Pancreas (tissue), 10 donors: ENCODE measurements around the gene DCST1. TPM values are rescaled to one million over a fixed set of nuclear protein-coding genes. Genes with fewer than 3 reads are reported as not detected.
A peak's percentile ranks its signal among the peaks of the same experiment; 100 is the strongest.

Experiments used
- ATAC-seq, 4 donors: fragments of 200-7000 bp; cut with Tn5 transposase; one replicate each; pipeline versions ENCODE4 v1.8.0 to v1.9.1; 2020; ENCODE audit warnings: mild to moderate bottlenecking in 4 of 4, moderate library complexity in 4 of 4
- DNase-seq, 6 donors: peaks; one replicate each; pipeline ENCODE4 v3.0.0-alpha.2; 2020
- FAIRE-seq: peaks from 2 replicates; lab custom pipeline; 2012; peaks lifted over from hg19 to GRCh38; lab: Jason Lieb, UNC
- H3K27ac ChIP-seq, 4 donors: fragments of 200-600 bp; sonication (generic); 1 replicate in 3 of 4; 2 replicates in 1 of 4; pipeline versions ENCODE4 v1.5.0 to v1.8.0; 2020
- H3K27me3 ChIP-seq, 4 donors: fragments of 200-600 bp; one replicate each; pipeline ENCODE4 v1.8.0; 2021
- H3K36me3 ChIP-seq, 3 donors: fragments of 200-600 bp; sonication (generic) in 1 of 3; one replicate each; pipeline versions ENCODE4 v1.5.0 to v1.8.0; 2020 to 2021
- H3K4me1 ChIP-seq, 3 donors: fragments of 200-600 bp; one replicate each; pipeline ENCODE4 v1.8.0; 2021
- H3K4me3 ChIP-seq, 4 donors: fragments of 200-600 bp; sonication (generic) in 2 of 4; one replicate each; pipeline versions ENCODE4 v1.5.0 to v1.8.0; 2020 to 2021
- H3K9me3 ChIP-seq, 4 donors: fragments of 200-600 bp; one replicate each; pipeline ENCODE4 v1.8.0; 2021
- WGBS, 2 donors: extraction: QIAGEN DNeasy Blood & Tissue Kit; methylation state at CpG; one replicate each; pipeline ENCODE4 v1.1.7; 2013; 5-methylcytosine and 5-hydroxymethylcytosine counted together
- intact Hi-C, 3 donors: fragments of 100-400 bp; cut with DNase I; formaldehyde crosslinking; loops; one replicate each; pipeline versions ENCODE4 v1.11.1 to v1.14.2; 2022
- polyA plus RNA-seq, 2 donors: library from polyadenylated mRNA; stranded (reverse); fragments of 200-250 nt; gene quantifications; one replicate each; pipeline ENCODE4 v1.2.3, GENCODE V29; 2013
- total RNA-seq, 6 donors: library from RNA; stranded (reverse); fragmentation: NEBNext Ultra II Directional in 4 of 6; extraction: Animal tissue kit (Norgen Biotek cat#: 25700) in 4 of 6; gene quantifications; one replicate each; pipeline versions ENCODE4 v1.2.1 to v1.2.4, GENCODE V29; 2021 to 2023
- TF ChIP-seq, protein P1 (sequence below), 4 donors: fragments of 200-600 bp; sonication (generic) in 3 of 4; IDR thresholded peaks; one replicate each; pipeline versions ENCODE4 v1.5.0 to v1.8.0; 2021; ENCODE audit warnings: antibody characterized with exemption in 4 of 4
- donor health status: healthy with polysubstance abuse.
- donor health status: DM: no; HTN: no; CAD: no; lungs with moderate emphysema.
- donor health status: DM: no; HTN: no; CAD: no.
- donor health status: control.
- donor health status: control.
- donor health status: Bipolar disorder and iron deficiency.
- donor health status: DM: yes; HTN: yes; CAD: no.
- donor health status: DM: no; HTN: no; CAD: no.
- donor health status: DM: no; HTN: no; CAD: no.
- donor health status: DM: yes; HTN: yes; CAD: no.

The DCST1 gene
- total and polyA plus RNA-seq, 8 donors = 0.14 TPM; not detected in 7

DNA sequence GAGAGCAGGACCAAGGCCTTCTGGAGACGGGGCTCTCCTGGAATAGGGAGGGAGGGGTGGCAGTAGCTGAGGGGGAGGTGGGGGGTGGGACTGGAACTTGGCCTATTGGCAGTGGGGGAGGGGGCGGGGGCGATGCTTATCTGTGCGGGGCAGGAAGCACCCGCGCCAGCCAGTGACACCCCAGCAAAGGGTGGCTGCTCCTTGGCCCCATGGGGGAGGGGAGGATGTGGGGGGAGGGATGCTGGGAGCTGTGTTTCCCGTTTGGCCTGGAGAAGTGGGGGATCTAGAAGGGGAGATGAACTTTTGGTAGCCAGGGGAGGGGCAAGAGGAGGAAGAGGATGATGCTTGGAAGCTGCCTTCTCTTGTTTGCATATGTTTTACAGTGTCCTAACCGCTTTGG lies 20.0 kb upstream of the DCST1 start:
- DNase-seq (no peak), FAIRE-seq (no peak), ATAC-seq (no peak)
- intact Hi-C loops = loop anchor here in 2 of 3 donors (10.0 kb wide), 1 partner anchor 49 kb away; the partner anchor contains the start of gene PYGO2 (in 2 of the 2)
- Histone ChIP-seq H3K4me1 (peaks cover 10 to 23% (median 21%) of the 10 kb centered on the region in 3 donors), H3K36me3 (peaks cover 0 to 24% (median 9%) of the 10 kb centered on the region in 3 donors), H3K27me3 (no peaks in the 10 kb centered on the region), H3K9me3 (no peaks in the 10 kb centered on the region), H3K4me3 (no peak overlapping the region), H3K27ac (no peak overlapping the region)
- TF ChIP-seq, protein P1, sequence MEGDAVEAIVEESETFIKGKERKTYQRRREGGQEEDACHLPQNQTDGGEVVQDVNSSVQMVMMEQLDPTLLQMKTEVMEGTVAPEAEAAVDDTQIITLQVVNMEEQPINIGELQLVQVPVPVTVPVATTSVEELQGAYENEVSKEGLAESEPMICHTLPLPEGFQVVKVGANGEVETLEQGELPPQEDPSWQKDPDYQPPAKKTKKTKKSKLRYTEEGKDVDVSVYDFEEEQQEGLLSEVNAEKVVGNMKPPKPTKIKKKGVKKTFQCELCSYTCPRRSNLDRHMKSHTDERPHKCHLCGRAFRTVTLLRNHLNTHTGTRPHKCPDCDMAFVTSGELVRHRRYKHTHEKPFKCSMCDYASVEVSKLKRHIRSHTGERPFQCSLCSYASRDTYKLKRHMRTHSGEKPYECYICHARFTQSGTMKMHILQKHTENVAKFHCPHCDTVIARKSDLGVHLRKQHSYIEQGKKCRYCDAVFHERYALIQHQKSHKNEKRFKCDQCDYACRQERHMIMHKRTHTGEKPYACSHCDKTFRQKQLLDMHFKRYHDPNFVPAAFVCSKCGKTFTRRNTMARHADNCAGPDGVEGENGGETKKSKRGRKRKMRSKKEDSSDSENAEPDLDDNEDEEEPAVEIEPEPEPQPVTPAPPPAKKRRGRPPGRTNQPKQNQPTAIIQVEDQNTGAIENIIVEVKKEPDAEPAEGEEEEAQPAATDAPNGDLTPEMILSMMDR (IDR thresholded peaks at IDR 0.05) = no peak
- WGBS, 2 donors = 45 to 47% methylated on average over 8 of the region's 8 CpGs

DNA sequence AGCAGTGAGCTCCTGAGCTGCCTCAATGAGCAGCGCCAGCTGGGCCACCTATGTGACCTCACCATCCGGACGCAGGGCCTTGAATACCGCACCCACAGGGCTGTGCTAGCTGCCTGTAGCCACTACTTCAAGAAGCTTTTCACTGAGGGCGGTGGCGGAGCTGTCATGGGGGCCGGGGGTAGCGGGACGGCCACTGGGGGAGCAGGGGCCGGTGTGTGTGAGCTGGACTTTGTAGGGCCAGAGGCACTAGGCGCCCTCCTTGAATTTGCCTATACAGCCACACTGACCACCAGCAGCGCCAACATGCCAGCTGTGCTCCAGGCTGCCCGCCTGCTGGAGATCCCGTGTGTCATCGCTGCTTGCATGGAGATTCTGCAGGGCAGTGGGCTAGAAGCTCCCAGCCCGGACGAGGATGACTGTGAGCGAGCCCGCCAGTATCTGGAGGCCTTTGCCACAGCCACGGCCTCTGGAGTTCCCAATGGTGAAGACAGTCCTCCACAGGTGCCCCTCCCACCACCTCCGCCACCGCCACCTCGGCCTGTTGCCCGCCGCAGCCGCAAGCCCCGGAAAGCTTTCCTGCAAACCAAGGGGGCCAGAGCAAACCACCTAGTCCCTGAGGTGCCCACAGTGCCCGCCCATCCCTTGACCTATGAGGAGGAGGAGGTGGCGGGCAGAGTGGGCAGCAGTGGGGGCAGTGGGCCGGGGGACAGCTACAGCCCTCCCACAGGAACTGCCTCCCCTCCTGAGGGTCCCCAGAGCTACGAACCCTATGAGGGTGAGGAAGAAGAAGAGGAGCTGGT lies 18.7 kb upstream of the DCST1 start:
- no peak for ATAC-seq
- DNase-seq = peak in 1 of 6 donors; percentile 66
- no peaks in the 10 kb centered on the region for H3K9me3 ChIP-seq
- H3K27ac ChIP-seq = no peak overlapping the region
- no peak overlapping the region for H3K4me3 ChIP-seq
- TF ChIP-seq, protein P1 (IDR thresholded peaks at IDR 0.05) = no peak
- intact Hi-C loops = loop anchor here in 2 of 3 donors (10.0 kb wide), 1 partner anchor 50 kb away; the partner anchor contains the start of gene PYGO2 (in 2 of the 2)
- 90% methylated on average over 29 to 31 of the region's 31 CpGs for WGBS, 2 donors
- FAIRE-seq = no peak
- no peaks in the 10 kb centered on the region for H3K27me3 ChIP-seq
- H3K4me1 ChIP-seq = peaks cover 10 to 20% (median 18%) of the 10 kb centered on the region in 3 donors
- H3K36me3 ChIP-seq = peaks cover 0 to 24% (median 9%) of the 10 kb centered on the region in 3 donors

DNA sequence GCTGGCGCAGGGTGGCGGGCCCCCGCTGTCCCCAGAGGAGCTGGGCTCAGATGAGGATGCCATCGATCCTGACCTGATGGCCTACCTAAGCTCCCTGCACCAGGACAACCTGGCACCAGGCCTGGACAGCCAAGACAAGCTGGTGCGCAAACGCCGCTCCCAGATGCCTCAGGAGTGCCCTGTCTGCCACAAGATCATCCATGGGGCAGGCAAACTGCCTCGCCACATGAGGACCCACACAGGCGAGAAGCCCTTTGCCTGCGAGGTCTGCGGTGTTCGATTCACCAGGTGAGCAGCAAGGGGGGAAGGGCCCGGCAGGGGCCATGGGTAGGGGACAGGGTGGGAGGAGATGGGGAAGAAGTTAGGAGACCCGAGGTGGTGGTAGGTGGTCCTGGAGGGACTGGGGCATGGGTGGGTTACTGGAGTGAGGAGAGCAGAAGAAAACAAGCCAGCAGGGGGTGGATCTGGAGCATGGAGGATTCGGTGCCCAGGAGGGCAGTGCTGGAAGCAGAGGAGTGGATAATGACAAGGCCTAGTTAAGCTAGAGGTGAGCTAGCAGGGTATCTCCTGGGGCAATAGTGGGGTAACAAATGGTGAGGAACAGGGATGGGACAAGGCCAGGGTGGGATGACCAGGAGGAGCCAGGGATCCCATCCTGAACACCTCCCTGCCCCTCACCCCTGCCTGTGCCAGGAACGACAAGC lies 17.9 kb upstream of the DCST1 start:
- TF ChIP-seq, protein P1 (IDR thresholded peaks at IDR 0.05) = no peak
- peaks cover 10 to 20% (median 18%) of the 10 kb centered on the region in 3 donors for H3K4me1 ChIP-seq

DNA sequence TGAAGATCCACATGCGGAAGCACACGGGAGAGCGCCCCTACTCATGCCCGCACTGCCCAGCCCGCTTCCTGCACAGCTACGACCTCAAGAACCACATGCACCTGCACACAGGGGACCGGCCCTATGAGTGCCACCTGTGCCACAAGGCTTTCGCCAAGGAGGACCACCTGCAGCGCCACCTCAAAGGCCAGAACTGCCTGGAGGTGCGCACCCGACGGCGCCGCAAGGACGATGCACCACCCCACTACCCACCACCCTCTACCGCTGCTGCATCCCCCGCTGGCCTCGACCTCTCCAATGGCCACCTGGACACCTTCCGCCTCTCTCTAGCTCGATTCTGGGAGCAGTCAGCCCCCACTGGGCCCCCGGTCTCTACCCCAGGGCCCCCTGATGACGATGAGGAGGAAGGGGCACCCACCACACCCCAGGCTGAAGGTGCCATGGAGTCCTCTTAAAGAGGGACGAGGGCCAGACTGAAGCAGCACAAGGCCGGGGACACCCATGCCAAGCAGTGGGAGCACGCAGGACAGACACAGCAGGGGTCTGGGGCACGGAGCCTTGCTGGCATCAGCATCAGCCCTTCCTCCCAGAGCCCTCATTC lies 17.3 kb upstream of the DCST1 start:
- ATAC-seq (no peak), FAIRE-seq (no peak), DNase-seq (peak in 1 of 6 donors; percentile 69)
- H3K4me1 ChIP-seq = peaks cover 9 to 15% (median 14%) of the 10 kb centered on the region in 3 donors
- no peaks in the 10 kb centered on the region for H3K9me3 ChIP-seq
- no peak overlapping the region for H3K4me3 ChIP-seq
- TF ChIP-seq, protein P1 (IDR thresholded peaks at IDR 0.05) = no peak
- intact Hi-C loops = loop anchor here in 2 of 3 donors (10.0 kb wide), 1 partner anchor 52 kb away; the partner anchor contains the start of gene PYGO2 (in 2 of the 2)
- H3K36me3 ChIP-seq = peaks cover 0 to 24% (median 9%) of the 10 kb centered on the region in 3 donors
- H3K27me3 ChIP-seq = no peaks in the 10 kb centered on the region
- peak overlapping the region in 2 of 4 donors; percentile 39 to 72 for H3K27ac ChIP-seq
- WGBS, 2 donors = 81 to 88% methylated on average over 25 to 26 of the region's 26 CpGs

More for the DNA sequence above, 17.9 kb upstream of the DCST1 start:
- no peak overlapping the region for H3K4me3 ChIP-seq
- no peak for ATAC-seq
- no peaks in the 10 kb centered on the region for H3K9me3 ChIP-seq
- no peak overlapping the region for H3K27ac ChIP-seq
- FAIRE-seq = no peak
- intact Hi-C loops = loop anchor here in 2 of 3 donors (10.0 kb wide), 1 partner anchor 51 kb away; the partner anchor contains the start of gene PYGO2 (in 2 of the 2)
- H3K27me3 ChIP-seq = no peaks in the 10 kb centered on the region
- peak in 1 of 6 donors; percentile 70 for DNase-seq
- H3K36me3 ChIP-seq = peaks cover 0 to 24% (median 9%) of the 10 kb centered on the region in 3 donors
- 83 to 87% methylated on average over 16 of the region's 16 CpGs for WGBS, 2 donors
